Stimulated activated CD4-positive, alpha-beta T cell treated with anti-CD3 and anti-CD28 coated beads, Interleukin-15, amount 100 ng/mL, for 48 hours (primary cell): Measurements from ENCODE around the gene STK33.

Experiments used
- DNase-seq, 2 donors: peaks; one replicate each; pipeline ENCODE4 v3.0.0-alpha.2; 2020; ENCODE audit warnings: low read depth in 2 of 2

Gene STK33

DNA sequence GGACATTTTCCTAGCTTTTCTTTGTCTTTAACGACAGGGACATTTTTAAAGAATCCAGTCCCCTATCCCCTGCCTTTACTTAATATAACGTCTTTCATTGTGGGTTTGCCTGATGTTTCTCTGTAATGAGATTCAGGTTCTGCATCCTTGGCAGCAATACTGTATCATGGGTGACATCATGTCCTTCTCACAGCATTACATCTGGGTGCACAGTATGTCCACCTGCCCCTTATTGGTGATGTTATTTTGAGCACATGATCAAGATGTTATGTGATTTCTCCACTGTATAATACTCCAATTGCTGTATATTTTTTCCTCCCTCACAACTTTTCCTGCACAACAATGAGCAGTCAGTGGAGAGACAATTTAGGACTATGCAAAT lies 9.7 kb upstream of the STK33 start:
- no peak for DNase-seq

- DNase-seq = no peak
These were observed 7.5 kb upstream of the STK33 start for GRCh38 chr11:8601376-8602133.

- DNase-seq = no peak
These were observed 4.5 kb upstream of the STK33 start for GRCh38 chr11:8598506-8598905.

DNA sequence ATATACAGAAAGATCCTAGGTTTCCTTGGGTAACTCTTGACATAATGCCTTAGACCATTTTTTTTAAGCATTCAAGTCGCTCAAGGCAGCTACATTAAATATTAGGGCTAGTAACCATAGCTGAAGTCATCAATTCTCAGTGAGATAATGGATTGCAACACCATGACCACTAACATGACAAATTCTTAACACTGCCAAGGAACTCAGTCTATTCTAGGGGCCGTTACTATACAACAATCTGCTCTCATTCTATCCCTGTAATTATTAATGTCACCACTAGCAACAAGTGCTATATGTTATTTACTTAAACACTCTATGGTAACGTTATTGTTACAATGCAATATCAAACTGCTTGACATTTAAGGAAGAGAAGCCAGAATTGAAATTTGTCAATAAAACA lies 3.2 kb upstream of the STK33 start:
- DNase-seq = no peak

DNA sequence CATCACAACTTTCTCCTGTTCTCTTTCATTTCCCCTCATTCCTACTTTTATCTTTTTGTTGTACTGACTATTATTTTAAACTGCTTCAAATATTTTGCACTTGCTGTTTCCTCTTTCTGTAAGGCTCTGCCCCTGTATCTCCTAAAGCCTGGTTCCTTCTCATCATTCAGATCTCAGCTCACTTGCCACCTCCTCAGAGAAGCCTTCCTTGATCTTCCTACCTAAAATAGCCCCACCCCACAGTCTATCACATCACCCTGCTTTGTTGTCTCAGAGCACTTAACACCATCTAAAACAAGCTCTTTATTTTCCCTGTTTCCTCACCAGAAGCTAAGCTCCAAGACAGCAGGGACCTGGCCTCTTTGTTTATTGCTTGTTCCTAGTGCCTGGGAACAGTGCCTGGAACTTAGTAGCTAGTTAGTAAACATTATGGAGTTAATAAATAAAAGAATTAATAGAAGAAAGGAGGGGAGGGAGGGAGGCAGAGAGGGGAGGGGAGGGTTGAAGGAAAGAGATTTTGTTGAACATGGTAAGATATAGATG lies 2.5 kb upstream of the STK33 start:
- DNase-seq = no peak

DNA sequence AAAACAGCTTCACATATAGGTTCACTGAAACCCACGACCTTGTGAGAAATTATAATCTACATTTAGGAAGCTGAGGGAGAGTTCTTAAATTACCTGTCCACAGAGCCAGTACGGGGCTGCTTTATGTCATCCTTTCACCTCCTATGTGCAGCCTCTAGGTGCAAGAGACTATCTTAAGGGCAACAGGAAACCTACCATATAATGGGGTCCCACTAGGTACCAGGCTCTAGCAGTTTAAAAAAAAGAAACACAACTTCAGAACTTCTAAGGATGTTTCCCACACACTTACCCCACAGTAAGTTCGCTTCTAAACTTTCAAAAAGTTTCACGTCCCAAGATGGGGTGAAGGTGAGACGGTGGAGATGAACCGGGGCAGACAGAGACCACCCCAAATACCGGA lies 573 bp downstream of the STK33 start:
- no peak for DNase-seq

- DNase-seq = no peak
These were observed 6.1 kb downstream of the STK33 start for GRCh38 chr11:8587915-8588314.

- no peak for DNase-seq
These were observed 7.2 kb downstream of the STK33 start for GRCh38 chr11:8586805-8587204.

GRCh38 chr11:8586184-8586583 lies 7.8 kb downstream of the STK33 start:
- DNase-seq = no peak

- DNase-seq = no peak
These were observed 9.5 kb downstream of the STK33 start for GRCh38 chr11:8584511-8584910.

DNA sequence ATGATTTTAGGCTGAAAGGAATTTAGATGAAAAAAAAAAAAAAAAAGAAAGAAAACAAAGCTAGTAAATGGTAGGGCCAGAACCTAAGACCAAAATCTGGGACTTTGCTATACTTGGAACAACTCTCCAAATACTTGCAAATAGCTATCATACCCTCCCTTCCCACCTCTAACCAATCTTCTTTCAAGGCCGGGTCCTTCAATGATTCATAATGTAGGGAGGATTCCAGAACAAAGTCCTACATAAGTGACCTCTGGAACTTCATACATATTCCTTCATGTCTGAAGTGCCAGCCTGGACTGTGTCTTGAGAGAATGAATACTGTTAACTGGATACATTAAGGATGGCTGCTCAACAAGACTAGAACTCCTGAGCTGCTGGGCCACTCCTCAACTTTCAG lies 9.9 kb downstream of the STK33 start:
- no peak for DNase-seq

- DNase-seq = no peak
These were observed 12.7 kb downstream of the STK33 start for GRCh38 chr11:8581300-8581699.

DNA sequence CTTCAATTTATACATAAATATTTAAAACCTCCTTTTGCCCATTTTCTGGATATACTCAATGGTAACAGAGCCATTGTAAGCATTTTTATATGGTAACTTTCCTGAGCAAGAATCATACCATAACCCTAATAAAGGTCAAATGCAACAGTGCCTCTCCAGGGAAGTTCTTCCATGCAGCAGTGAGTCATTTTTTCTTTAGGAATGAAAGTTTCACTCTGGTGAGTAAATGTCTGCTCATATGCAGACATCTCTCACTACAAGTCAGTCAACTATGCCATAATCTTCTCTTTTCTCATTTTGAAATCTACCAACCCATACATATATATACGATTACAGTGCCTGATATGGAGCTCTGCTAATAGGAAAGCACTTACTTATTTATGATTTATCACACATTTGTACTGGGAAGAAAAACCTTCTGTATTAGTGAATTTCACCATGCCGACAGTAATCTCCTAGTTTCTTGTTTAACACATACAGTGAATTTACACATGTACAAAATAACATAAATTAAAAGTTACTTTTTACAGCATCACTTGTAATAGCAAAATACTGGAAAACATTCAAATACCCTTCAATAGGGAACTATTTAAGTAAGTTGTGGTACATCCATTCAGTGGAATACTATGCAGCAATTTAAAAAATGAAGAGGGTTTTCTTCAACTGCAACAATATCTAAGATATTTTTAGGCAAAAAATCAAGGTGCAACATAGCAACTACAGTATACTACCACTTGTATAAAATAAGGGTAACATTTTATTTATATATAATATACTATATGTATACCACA lies 16.0 kb downstream of the STK33 start:
- DNase-seq = no peak

- DNase-seq = no peak
These were observed 19.2 kb downstream of the STK33 start for GRCh38 chr11:8574798-8575197.

- DNase-seq = no peak
These were observed 20.3 kb downstream of the STK33 start for GRCh38 chr11:8573777-8574176.

GRCh38 chr11:8567602-8568198 lies 26.3 kb downstream of the STK33 start:
- no peak for DNase-seq

GRCh38 chr11:8566613-8567210 lies 27.3 kb downstream of the STK33 start:
- DNase-seq = no peak

- DNase-seq = no peak
These were observed 29.5 kb downstream of the STK33 start for GRCh38 chr11:8564526-8564925.

DNA sequence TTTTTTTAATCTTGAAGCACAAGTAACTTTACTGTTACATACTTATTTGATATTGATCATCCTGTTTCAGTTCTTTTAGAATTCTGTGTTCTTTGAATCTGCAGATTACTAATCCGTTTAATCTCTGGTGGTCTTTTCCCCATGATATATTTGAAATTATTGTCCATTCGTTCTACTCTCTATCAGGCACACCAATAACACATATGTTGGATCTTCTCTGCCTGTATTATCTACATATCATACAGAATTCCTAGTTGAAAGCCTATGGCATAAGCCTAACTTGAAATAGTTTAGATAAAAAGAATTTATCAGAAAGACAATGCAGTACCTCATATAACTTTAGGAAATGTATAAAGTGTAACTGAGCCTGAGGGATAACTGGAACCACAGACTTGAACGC lies 32.6 kb downstream of the STK33 start:
- no peak for DNase-seq

DNA sequence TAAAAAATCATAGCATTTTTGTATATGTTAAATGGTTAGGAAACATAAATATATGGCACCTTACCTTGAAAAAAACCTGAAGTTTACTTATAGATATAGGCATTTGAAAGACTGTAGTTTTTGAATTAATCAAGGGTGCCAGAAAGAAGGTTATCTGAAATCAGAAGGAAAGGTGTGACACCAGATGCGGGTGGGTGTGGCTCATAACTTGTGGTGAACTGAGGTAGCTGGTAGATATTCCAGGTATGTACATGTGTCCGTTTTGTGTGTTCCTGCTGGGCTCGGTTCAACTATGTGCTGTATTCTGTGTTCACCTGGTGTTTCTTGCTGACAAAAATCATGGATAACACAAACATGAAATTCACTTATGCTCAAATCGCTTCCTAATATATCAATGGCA lies 35.6 kb downstream of the STK33 start:
- DNase-seq = no peak

- no peak for DNase-seq
These were observed 48.2 kb downstream of the STK33 start for GRCh38 chr11:8545698-8546366.

- DNase-seq = no peak
These were observed 49.2 kb downstream of the STK33 start for GRCh38 chr11:8544807-8545206.
